Stimulated activated CD4-positive, alpha-beta T cell treated with anti-CD3 and anti-CD28 coated beads, Interleukin-4, amount 100 ng/mL, for 4 hours (primary cell): ENCODE data around the gene OSBPL5.
A peak's percentile ranks its signal among the peaks of the same experiment; 100 is the strongest.

Source experiments
- DNase-seq, 2 experiments: peaks; one replicate each; pipeline ENCODE4 v3.0.0-alpha.2; 2020

OSBPL5 gene

DNA sequence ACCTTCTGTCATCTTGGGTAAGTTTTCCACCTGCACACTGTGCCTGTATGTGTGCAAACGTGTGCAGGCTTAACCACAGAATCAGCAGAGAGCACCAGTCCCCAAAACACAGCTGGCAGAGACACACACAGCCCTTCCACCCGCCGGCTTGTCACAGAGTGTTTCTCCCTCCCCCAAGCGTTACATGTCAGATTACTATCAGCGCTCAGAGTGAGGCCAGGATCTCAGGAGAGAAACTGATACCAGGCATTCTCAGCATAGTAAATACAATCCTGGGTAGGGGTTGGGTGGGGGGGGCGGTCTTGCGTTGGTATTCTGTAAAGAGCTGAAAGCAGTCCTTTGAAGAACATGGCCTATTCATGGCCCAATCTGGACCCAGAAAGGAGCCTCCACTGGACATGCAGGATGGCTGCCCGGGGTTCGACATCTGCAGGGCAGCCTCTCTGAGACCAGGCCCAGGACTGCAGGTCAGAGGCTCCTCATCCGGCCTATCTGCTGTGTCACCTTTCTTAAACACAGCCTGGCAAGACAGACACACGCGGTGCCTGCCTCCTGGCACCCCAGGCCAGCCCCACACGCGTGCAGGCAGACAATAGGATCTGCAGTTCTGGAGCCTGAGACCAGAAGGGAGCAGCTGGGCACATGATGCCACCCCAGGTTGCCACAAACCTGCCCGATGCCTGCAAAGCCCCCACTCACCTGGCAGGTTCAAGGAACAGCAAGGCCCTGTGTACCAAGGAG lies 1.7 kb downstream of the OSBPL5 start:
- DNase-seq, result no peak

DNA sequence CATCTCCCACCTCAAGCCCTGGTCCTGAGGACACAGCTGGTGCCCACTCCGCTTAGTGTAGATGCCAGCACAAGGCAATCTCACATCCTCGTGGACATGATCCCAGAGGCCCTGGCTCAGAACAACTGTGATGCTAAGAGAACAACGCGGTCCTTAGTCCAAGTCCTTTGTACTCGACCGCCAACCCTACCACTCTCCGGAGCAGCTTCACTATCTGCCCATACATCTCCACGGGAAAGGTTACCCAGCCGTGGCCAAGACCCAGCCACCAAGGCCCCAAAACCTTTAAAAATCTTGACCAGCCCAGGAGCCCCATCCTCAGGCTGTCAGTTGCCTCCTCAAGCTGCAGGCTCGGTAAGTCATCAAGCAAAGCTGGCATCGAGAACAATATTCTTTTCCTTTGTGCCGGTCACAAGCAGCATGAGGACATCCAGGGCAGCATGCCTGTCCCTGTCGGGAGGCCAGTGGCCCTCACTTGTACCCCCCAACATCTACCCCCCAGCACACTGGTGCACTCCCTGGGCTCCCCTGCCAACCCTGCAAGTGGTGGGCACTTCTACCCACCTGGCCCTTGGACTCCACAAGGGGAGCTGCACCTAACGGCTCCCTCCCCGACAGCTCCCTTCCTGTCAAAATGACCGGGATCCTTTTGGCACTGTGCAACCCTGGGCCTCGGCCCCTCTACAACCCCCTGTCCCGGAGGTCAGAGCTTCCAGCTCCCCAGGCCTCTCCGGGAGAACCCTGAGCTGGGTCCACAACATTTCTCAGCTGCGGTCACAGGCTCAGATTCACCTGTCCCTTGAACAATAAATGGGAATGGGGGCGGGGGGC lies 2.5 kb downstream of the OSBPL5 start:
- no peak for DNase-seq

DNA sequence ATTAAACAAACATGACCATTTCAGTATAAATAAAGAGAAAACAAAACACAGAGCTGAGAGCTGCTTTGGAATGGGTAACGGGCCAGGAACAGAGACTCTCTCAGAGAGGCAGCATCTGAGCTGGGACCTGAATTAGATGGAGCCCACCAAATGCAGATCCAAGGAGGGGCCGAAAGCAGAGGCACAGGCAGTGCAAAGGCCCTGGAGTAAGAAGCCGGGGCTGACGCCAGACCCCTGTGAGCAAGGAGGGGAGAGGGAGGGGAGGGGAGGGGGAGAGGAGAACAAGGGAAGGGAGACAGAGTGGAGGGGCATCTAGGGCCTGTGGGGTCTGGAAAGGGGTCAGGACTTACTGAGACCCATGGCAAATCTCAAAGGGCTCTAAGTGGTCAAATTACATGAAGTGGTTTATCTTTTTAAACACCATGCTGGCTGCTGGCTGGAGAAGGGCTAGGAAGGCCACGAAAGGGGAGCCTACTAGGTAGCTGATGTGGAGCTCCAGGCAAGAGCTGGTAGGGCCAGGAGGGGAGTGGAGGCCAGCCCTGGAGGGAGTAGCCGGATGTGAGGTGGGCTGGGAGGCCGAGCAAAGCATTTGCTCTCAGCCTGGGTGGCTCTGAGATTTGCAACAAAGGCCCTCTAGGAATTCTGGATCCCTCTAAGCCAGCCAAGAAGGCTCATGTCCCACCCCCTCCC lies 3.2 kb downstream of the OSBPL5 start:
- DNase-seq, result no peak

DNA sequence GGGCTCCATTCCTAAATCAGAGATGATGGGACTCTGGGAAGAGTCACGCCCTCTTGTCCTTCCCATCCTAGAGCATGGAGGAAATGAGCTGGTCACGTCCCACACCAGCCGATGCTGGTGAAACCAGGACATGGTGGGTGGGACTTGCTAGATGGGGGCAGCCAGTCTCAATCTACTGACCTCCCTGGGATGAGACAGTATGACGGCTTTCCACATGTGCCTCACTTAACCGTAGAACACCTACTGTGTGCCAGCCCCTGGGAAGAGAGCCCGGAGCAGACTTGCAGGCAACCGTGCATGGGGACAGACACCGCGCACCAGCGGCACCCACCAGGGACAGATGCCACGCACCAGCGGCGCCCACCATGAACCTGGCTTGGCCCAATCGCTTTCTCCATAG lies 3.8 kb downstream of the OSBPL5 start:
- no peak for DNase-seq

GRCh38 chr11:3160252-3161031 lies 4.7 kb downstream of the OSBPL5 start:
- DNase-seq, result peak in 1 of 2 experiments; percentile 23

DNA sequence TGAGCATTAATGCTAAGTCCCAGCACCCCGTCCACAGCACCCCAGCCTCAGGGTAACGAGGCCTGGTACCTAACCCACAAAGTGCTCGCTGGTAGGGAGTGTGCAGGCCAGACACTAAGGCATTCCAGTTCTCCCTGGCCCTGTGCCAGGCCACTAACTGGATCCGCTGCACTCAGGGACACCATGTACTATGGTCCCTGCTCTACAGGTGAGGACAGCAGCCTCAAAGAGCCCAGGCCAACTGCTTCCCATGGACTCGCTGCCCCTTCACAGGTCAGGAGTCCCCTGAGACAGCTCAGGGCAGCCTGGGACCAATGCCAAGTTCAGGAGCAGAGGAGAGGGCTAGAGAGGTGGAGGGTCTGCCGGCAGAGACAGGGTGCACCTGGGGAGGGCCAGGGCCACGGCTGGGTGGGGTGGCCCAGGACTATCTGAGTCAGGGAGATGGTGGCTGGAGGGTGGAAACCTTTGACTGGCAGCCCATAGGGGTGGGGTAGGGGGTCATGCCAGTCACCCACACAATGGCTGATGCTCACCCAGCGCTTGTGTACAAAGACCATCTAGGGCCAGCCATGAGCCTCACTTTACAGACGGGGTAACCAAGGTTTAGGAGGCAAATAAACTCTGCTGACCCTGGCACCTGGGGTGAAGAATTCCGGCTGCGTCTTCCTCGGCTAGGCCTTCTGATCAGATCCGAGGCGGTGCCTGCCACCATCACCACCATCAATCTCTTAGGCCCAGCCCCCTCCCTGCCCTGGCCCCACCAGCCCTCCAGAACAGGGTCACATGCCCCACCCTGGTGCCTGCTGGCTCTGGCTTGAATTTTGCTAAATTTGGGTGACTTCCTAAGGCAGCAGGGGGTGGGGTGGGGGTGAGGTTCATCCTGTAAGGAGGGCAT lies 5.6 kb downstream of the OSBPL5 start:
- DNase-seq, result no peak

DNA sequence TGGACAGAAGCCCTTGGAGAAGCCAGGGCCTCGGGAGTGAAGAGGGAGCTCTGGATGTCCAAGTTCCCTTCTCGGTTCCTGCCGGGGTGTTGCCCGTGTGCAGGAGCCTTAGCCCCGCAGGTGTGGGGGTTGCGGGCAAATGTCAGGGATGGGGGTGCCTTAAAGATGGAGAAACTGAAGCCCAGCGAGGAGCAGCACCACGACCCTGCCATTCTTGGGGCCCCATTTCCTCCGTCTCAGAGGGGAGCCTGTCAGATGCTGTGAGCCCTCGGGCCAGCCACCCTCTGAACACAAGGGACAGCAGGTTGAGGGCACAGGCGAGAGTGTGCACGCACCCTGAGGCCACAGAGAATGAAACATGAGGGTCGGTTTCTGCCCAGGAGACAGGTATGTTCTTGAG lies 6.3 kb downstream of the OSBPL5 start:
- DNase-seq, result no peak

- no peak for DNase-seq
These were observed 6.9 kb downstream of the OSBPL5 start for GRCh38 chr11:3158131-3158591.

DNA sequence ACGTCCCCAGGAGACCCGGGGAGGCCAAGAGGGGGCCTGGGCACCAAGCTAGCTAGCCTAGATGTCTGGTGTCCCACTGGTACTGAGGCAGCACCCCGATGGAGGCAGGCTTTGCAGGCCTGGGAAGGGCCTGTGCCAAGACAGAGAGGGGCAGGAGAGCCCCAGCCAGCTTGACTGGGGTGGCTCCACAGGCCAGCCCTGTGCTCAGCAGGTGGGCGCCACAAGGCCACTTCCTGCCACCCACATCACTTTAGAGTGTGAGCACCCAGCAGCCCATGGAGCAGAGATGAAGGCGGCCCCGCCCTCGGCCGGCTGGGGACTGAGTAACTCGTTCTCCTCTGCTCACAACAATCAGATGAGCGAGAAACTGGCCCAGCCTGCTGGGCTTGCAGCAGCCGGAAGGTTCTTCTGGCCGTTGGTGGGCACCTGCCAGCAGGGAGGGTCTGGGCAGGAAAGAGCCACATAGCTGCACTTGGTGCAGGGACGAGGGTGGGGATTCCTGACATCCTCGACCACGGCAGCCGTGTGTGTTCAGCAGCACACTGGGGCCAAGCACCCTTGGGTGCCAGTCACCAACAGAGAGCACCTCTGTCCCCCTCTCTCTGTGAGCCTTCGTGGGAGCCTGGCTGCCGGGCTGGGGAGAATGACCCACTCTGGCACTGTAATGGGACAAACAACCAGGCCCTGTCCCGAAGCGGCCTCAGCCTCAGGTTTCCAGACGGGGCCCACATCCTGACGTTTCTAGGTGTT lies 7.6 kb downstream of the OSBPL5 start:
- DNase-seq, result no peak

DNA sequence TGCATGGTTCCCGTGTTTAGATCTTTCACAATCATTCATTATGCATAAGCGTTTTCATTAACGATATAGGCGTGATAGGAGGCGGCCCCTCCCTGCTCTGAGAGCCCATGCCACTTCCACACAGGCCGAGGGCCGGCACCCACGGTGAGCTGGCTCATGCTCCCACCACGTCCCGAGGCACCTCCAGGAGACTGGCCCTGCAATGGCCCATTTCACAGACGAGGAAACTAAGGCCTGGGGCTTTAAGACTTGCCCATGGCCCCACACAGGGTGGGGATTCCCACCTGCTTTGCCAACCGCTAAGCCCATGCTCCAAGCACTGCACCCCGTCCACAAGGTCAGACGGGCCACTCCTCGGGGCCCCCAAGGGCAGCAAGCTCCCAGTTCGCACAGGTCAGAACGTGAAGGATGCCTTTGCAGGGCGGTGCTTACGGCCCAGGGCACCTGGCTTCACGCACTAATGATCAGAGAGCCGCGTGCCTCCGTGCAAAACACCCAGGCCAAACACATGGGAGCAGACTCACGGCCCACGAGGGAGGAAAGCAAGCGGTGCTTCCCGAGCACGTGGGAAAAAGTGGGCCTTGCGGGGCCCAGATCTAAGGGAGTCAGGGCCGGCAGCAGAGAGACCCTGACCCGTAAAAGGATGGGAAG lies 8.3 kb downstream of the OSBPL5 start:
- no peak for DNase-seq

- DNase-seq, result no peak
These were observed 8.8 kb downstream of the OSBPL5 start for GRCh38 chr11:3156282-3156660.

DNA sequence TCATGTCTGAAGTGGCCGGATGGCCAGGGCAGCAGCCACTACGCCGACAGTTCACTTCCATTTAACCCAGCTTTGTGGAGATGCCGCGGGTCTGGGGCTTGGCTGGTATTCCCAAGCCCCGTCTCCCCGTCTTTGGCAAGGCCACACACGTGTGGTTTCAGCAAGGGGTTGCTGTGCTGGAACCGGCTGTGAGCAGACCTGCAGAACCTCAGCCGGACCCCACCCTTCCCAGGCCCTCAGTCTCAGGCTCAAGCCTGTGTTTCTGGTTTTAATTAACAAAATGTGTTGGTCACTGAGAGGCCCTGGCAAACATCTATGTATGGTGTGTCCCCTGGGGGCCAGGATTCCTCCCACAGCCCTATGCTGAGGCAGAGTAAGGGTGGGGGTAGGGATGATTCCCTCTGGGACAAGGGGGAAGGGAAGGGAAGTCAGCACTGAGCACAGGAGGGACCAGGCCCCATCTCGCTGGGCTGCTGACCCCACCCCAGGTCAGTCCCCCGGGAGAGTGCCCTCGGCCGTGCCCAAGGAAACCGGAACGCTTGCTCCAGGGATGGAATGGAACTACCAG lies 9.3 kb downstream of the OSBPL5 start:
- DNase-seq, result no peak

GRCh38 chr11:3155216-3155615 lies 9.9 kb downstream of the OSBPL5 start:
- no peak for DNase-seq

GRCh38 chr11:3154001-3154599 lies 11.0 kb downstream of the OSBPL5 start:
- no peak for DNase-seq

GRCh38 chr11:3153291-3153861 lies 11.7 kb downstream of the OSBPL5 start:
- DNase-seq, result no peak

DNA sequence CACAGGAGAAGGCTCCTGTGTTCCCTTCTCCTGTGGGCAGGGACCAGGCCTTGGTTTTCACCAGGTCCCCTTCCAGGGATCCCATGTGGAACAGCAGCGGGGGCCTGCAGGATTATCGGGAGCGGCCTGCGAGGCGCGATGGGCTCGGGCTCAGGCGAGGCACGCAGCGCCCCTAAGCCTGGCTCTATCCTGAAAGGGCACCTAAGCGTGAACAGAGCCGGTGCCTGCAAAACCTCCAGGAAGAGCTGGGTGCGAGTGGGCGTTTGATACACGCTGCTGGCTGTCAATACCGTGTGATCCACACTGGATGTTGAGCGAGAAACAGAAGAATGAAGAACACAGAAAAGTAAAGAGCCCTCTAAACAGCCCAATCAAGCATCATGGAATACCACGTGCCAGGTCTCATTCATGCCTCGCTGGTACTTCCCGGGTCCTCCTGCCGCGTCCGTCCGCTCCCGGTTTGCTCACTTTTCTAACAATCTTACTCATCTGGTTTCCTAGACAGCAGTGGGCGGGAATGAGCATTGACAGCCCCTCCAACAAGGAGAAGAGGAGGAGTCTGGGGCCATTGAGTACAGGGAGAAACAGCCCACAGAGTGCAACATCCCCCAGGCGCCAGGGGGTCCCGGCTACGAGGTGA lies 12.5 kb downstream of the OSBPL5 start:
- no peak for DNase-seq

DNA sequence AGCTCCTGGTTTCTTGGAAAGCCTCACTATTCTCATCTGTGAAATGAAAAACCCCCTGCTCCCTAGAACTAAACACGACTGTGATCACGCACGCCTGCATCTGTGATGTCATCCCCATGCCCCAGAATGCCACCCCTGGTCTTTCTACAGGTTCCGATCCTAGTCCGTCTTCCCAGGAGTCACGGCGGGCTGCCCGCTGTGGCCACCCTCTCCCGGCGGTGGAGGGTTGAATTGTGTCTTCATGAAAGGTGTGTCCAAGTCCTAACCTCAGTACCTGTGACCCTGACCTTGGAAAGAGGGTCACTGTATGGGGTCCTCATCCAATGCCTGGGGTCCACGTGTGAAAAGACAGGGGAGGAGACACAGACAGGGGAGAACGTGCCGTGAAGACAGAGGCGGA lies 14.4 kb downstream of the OSBPL5 start:
- DNase-seq, result no peak

DNA sequence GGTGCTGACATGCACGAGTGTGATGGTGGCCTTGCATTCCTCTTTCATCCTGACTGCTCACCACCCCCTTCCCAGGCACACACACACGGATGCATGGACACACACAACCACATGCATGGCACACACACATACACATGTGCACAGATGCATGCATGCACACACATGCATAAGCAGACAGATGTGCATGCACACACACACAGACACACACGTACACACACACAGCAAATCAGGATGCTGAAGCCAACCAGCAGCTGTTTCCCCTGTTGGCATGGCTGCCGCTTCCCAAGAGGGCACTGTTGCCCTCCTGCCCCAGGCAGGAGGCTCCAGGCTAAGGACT lies 15.3 kb downstream of the OSBPL5 start:
- DNase-seq, result no peak
